Measurements from ENCODE around the gene PIAS2.
"Not testable (repeated sequence)": the region's sequence is repeated elsewhere in the genome, so short reads cannot be mapped to it uniquely, and the experiment has no call there.

PIAS2 gene

GRCh38 chr18:46917108-46917802 is at the start of gene PIAS2, which contains the start of gene KATNAL2:
TSS of gene PIAS2 (minus strand) at chr18:46917507. CDS start at chr18:46917345, 162 bp downstream.
TSS of gene KATNAL2 (plus strand) at chr18:46917602. CDS start at chr18:46946873, 29,271 bp downstream.
- peak; percentile 89 for DNase-seq (ENCODE audit: extremely low spot score)
- TF ChIP-seq, protein P1, sequence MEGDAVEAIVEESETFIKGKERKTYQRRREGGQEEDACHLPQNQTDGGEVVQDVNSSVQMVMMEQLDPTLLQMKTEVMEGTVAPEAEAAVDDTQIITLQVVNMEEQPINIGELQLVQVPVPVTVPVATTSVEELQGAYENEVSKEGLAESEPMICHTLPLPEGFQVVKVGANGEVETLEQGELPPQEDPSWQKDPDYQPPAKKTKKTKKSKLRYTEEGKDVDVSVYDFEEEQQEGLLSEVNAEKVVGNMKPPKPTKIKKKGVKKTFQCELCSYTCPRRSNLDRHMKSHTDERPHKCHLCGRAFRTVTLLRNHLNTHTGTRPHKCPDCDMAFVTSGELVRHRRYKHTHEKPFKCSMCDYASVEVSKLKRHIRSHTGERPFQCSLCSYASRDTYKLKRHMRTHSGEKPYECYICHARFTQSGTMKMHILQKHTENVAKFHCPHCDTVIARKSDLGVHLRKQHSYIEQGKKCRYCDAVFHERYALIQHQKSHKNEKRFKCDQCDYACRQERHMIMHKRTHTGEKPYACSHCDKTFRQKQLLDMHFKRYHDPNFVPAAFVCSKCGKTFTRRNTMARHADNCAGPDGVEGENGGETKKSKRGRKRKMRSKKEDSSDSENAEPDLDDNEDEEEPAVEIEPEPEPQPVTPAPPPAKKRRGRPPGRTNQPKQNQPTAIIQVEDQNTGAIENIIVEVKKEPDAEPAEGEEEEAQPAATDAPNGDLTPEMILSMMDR (IDR thresholded peaks at IDR 0.05; ENCODE audit: control extremely low read depth, extremely low read depth, low read depth, missing control alignments) = peak; percentile 24
- CTCF ChIA-PET = interaction anchor here (1.0 kb wide), 2 partner anchors 58 to 242 kb away, joined by 3 read pairs; no protein-coding TSS in a partner anchor
- POLR2A ChIA-PET = interaction anchor here (0.8 to 1.0 kb wide), 3 partner anchors 18 to 203 kb away, joined by 3 to 5 read pairs (median 4); no protein-coding TSS in a partner anchor

GRCh38 chr18:46966266-46966665 is 49.0 kb upstream of the PIAS2 start:
- DNase-seq (ENCODE audit: extremely low spot score); POLR2A ChIA-PET; CTCF ChIA-PET: not testable (repeated sequence)

- CTCF ChIA-PET; DNase-seq (ENCODE audit: extremely low spot score); POLR2A ChIA-PET: not testable (repeated sequence)
Measured at GRCh38 chr18:46964579-46965293, 47.4 kb upstream of the PIAS2 start.

DNA sequence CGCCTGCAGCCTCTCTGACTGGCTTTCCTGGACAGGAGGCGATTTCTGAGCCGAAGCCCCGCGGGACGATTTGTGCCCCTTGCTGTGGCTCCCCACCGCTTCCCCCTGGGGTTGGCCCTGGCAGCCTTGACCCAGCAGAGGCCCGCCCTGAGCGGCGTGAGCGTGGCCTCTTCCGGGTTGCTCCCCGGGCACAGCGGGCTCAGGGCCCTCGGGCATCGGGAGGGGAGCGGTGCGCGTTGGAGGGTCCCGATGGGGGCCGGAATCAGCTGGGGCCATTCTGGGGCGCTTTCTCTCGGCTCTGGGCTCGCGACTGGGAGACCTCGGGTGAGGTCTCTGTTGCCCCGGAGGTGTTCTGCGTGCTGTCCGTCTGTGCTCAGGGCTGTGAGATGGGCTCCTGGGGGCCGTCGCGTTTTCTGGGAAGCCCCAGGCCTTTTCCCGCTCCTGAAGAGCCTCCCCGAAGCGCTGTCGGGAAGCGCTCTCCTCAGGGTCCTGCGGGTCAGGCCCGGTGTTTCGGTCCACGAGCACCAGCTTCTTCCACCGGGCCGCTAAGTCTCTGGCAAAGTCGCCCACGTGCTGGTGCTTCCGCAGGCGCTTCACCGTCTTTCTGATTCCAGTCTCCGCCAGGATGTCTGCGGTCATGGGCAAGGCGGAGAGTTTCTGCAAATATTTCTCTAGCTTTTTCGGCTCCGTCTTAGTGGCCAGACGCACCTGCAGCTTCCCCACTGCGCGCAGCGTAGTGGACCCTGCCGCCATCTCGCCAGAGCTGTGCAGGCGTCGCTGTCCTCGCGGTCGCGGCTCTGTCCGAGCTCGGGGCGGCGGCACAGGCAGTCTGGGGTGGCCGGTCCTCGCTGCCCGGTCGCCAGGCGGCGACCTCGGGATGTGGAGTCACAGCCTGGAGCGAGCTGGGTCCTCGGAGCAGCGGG is 46.6 kb upstream of the PIAS2 start:
- DNase-seq (ENCODE audit: extremely low spot score); CTCF ChIA-PET; POLR2A ChIA-PET: not testable (repeated sequence)

- ChIA-PET POLR2A (no interaction called here), CTCF (interaction anchor here (1.3 kb wide), 1 partner anchor 9 kb away, joined by 4 read pairs; no protein-coding TSS in a partner anchor)
- DNase-seq (ENCODE audit: extremely low spot score) = no peak
- TF ChIP-seq, protein P1 (IDR thresholded peaks at IDR 0.05; ENCODE audit: control extremely low read depth, extremely low read depth, low read depth, missing control alignments) = no peak
Measured at GRCh38 chr18:46958209-46958608, 40.9 kb upstream of the PIAS2 start.

DNA sequence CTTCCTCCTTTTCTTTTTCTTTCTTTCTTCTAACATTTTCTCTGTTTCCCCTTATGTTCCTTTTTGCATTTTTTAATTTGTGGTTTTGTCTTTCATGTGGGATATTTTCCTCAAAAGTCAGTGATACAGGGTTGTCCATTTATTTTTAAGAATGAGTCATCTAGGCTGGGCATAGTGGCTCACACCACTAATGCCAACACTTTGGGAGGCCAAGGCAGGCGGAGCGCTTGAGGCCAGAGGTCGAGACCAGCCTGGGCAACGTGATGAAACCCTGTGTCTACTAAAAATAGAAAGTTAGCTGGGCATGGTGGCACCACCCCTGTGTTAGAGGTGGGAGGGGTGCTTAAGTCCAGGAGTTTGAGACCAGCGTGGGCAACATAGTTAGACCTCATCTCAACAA is 35.9 kb upstream of the PIAS2 start:
- DNase-seq (ENCODE audit: extremely low spot score) = no peak
- POLR2A ChIA-PET = no interaction called here
- CTCF ChIA-PET = no interaction called here
- TF ChIP-seq, protein P1 (IDR thresholded peaks at IDR 0.05; ENCODE audit: control extremely low read depth, extremely low read depth, low read depth, missing control alignments) = no peak

- DNase-seq (ENCODE audit: extremely low spot score) = peak; percentile 51
- POLR2A ChIA-PET = no interaction called here
Measured at GRCh38 chr18:46950064-46950656, 32.9 kb upstream of the PIAS2 start.

More at GRCh38 chr18:46950064-46950656, 32.9 kb upstream of the PIAS2 start:
- CTCF ChIA-PET = interaction anchor here (0.6 to 2.2 kb wide), 4 partner anchors 9 to 82 kb away, joined by 3 to 8 read pairs (median 4); no protein-coding TSS in a partner anchor
- TF ChIP-seq, protein P1 (IDR thresholded peaks at IDR 0.05; ENCODE audit: control extremely low read depth, extremely low read depth, low read depth, missing control alignments) = peak; percentile 46
